ENCODE data around the gene CRLF2.
"Not testable (repeated sequence)": the region's sequence is repeated elsewhere in the genome, so short reads cannot be mapped to it uniquely, and the experiment has no call there.

The CRLF2 gene

DNA sequence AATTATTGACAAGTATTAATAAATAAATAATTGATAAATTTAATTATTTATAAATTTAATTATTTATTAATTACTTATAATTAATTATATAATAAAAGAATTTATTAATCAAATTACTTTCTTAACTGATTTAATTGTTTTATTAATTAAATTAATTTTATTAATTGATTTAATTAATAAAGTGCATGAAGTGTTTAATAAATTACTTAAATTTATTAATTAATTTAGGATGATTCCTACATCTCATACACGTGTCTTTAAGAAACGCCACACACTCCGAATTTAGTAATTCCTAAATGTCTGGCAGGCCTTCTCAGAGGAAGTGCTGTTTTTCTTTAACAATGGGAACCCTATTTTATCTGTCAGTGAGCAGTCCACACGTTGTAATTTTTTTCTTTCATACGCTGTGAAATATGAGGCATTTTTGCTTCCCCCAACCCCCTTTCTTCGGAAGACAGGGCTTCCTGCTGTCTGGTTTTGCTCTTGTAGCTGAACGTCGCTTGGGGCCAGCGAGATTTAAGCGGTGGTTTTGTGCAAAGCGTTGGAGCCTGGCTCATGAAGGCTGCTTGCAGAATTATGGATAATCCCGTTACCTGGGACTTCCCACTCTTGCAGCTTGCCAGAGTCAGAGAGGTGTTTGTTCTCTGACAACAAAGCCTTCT, 46.8 kb downstream of the CRLF2 start:
- DNase-seq, result peak; percentile 8 to 27

GRCh38 chrX:1164322-1165288, 47.8 kb downstream of the CRLF2 start:
- peak in 1 of 2 donors; percentile 6 for DNase-seq

DNA sequence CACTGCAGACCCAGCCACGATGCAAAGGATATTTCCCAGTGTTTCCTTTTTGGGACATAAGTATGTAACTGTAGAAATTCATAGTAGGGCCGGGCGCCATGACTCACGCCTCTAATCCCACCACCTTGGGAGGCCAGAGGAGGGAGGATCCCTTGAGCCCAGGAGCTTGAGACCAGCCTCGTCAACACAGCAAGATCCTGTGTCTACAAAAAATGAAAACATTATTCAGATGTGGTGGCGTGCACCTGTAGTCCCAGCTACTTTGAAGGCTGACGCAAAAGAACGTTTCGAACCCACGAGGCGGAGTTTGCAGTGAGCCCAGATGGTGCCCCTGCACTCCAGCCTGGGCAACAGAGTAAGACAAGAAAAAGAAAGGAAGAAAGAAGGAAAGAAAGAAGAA, 49.2 kb downstream of the CRLF2 start:
- DNase-seq, result no peak

- DNase-seq, result no peak
Observed at GRCh38 chrX:1162119-1162916, 50.1 kb downstream of the CRLF2 start.

DNA sequence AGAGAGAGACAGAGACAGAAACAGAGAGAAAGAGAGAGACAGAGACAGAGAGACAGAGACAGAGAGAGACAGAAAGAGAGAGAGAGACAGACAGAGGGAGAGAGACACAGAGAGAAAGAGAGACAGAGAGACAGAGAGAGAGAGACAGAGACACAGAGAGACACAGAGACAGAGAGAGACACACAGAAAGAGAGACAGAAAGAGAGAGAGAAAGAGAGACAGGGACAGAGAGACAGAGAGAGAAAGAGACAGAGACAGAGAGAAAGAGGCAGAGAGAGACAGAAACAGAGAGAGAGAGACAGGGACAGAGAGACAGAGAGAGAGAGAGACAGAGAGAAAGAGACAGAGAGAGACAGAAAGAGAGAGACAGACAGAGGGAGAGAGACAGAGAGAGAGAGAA, 52.9 kb downstream of the CRLF2 start:
- DNase-seq, result no peak

- not testable (repeated sequence) for DNase-seq
Observed at GRCh38 chrX:1156681-1157455, 55.6 kb downstream of the CRLF2 start.

- DNase-seq, result no peak
Observed at GRCh38 chrX:1153940-1154339, 58.5 kb downstream of the CRLF2 start.

GRCh38 chrX:1152090-1152489, 60.4 kb downstream of the CRLF2 start:
- DNase-seq, result no peak

GRCh38 chrX:1151378-1152077, 60.9 kb downstream of the CRLF2 start:
- no peak for DNase-seq

DNA sequence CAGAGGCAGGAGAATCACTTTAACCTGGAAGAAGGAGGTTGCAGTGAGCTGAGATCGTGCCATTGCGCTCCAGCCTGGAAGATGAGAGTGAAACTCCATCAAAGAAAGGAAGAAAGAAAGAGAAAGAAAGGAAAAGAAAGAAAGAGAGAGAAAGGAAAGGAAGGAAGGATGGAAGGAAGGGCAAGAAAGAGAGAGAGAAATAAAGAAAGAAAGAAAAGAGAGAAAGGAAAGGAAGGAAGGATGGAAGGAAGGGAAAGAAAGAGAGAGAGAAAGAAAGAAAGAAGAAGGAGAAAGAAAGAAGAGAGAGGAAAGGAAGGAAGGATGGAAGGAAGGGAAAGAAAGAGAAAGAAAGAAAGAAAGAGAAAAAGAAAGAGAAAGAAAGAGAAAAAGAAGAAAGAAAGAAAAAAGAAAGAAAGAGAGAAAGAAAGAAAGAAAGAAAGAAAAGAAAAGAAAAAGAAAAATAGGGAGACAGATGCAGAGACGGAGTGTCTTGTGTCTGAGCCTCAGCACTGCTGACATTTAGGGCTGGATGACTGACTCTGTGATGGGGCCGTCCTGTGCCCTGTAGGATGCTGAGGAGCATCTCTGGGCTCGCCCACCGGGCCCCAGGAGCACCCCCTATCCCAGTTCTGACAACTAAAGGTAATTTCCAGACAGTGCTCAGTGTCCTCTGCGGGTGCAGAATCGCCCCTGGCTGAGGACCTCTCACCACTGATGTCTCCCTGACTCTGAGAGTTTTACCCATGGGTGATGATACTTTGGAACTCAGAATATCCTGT, 61.7 kb downstream of the CRLF2 start:
- no peak for DNase-seq

- DNase-seq, result no peak
Observed at GRCh38 chrX:1147611-1148515, 64.6 kb downstream of the CRLF2 start.

DNA sequence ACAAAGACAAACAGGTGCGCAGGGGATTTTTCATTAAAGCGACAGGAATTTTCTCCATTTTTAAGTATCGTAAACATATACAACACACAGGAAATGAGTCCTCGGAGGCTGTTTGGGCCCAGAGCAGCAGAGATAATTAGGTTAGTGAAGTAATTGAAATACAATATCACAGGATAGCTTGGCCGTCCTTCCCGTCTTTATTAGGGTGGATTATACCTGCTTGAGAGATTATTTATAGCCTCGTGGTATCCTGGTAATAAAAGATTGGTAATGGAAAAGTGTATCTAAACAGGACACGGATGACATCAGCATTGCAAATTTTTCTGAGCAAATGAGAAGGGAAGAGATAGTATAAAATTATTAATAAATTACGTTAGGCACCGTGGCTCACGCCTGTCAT, 68.2 kb downstream of the CRLF2 start:
- DNase-seq, result no peak

Measured in CD4-positive, alpha-beta T cell treated with Interferon alpha-2 for 1 hour (primary cell).